HG03066 (cell line): ENCODE data around the gene APOBEC3H.

Experiments used
- ATAC-seq: cut with Tn5 transposase; IDR thresholded peaks from one replicate; pipeline ENCODE4 v1.9.1; 2021; ENCODE audit warnings: low read depth; ENCODE audit not compliant: unreplicated experiment

APOBEC3H gene

GRCh38 chr22:39152024-39152510, 55.0 kb downstream of the APOBEC3H start:
- no peak for ATAC-seq

- peak; percentile 80 for ATAC-seq
These were observed 55.6 kb downstream of the APOBEC3H start, which contains the start of gene CBX7 for GRCh38 chr22:39152511-39153219. CBX7 (minus strand) TSS chr22:39152680; CDS start chr22:39152444, 236 bp downstream.

GRCh38 chr22:39153220-39153717, 56.2 kb downstream of the APOBEC3H start:
- ATAC-seq, result no peak
